GM10847 (cell line): Measurements from ENCODE around the gene PRMT1.

Experiments
- POLR2A ChIP-seq: IDR thresholded peaks from 2 replicates; pipeline ENCODE4 v1.6.1; 2011; ENCODE audit not compliant: insufficient read length; ENCODE audit errors: extremely low read depth

PRMT1 gene

DNA sequence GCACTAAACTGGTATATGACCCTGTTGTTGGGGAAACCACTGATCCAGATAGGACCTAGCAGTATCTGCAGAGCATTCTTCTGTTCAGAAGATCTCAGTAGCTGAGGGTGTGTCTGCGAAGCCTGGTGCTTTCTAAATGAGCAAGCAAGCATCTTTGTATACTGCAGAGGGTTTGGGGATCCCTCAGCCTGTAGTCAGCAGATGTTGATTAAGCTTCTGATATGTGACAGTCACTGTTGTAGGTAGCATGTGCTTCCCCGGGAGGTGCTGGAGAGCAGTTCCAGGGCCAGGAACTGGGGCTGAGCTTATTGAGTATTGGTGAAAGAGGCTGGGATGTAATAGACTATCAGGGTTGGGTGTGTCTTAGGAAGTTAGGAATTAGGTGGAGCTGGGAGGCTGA, 33.6 kb upstream of the PRMT1 start:
- TF ChIP-seq POLR2A = no peak

DNA sequence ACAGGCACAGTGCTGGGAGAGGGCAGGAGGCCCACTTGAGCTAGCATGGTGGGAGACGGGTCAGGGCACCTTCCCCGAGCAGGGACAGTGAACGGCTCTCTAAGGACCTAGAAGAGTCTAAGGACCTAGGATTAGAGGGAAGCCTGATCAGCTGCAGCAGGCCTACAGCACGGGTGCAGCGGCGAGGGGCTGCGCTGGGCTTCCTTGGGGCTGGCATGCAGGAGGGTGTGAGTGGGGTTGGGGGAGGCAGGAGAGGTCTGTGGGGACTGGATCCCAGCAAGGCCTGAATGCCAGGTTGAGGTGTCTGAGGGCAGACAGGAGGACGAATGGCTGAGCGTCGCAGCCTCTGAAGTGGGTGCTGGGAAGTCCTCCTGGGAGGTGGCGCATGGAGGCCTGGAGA, 31.5 kb upstream of the PRMT1 start:
- TF ChIP-seq POLR2A = no peak

DNA sequence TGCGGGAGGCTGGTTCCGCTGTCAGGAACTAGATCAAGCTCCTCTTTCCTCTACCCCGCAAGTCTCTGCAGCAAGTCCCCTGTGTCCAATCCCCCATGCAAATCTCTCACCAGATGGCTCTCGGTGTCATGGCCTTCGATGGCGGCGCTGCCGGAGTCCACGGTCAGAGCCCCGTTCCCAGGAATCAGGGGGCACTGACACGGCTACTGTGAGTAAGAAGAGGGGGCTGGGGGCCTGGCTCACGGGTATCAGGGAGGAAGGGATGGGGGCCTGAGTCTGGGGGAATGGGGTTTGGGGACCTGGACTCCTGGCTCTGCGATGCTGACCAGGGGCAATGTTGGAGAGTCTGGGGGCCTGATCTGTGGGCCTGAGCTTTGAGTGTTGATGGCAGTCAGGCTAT, 31.1 kb upstream of the PRMT1 start:
- no peak for TF ChIP-seq POLR2A

DNA sequence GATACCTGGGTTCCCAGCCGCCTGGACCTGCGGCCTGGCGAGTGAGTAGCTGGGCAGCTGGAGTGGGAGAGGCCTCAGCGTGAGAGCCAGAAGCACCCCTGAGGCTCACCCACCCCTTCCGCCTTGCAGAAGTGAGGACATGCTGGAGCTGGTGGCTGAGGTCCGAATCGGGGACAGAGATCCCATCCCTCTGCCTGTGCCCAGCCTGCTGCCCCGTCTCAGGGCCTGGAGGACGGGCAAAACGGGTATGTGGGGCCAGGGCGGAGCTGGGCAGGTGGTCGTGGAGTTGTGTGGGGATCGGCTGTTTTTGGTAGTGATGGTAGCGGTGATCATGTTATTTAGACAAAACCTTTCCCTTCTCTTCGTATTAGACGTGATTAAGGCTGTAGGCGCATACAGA, 30.5 kb upstream of the PRMT1 start:
- TF ChIP-seq POLR2A = no peak

DNA sequence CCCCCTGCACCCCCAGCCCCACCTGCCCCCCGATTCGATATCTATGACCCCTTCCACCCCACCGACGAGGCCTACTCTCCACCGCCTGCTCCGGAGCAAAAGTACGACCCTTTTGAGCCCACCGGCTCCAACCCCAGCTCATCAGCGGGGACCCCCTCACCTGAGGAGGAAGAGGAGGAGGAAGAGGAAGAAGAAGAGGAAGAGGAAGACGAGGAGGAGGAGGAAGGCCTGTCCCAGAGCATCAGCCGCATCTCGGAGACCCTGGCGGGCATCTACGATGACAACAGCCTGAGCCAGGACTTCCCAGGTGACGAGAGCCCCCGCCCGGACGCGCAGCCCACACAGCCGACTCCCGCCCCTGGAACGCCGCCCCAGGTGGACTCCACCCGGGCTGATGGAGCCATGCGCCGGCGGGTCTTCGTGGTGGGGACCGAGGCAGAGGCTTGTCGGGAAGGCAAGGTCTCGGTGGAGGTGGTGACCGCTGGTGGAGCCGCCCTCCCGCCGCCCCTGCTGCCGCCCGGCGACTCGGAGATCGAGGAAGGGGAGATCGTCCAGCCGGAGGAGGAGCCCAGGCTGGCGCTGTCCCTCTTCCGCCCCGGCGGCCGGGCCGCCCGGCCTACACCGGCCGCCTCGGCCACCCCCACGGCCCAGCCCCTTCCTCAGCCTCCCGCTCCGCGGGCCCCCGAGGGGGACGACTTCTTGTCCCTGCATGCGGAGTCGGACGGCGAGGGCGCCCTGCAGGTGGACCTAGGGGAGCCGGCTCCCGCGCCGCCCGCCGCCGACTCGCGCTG, 25.8 kb upstream of the PRMT1 start:
- no peak for TF ChIP-seq POLR2A

DNA sequence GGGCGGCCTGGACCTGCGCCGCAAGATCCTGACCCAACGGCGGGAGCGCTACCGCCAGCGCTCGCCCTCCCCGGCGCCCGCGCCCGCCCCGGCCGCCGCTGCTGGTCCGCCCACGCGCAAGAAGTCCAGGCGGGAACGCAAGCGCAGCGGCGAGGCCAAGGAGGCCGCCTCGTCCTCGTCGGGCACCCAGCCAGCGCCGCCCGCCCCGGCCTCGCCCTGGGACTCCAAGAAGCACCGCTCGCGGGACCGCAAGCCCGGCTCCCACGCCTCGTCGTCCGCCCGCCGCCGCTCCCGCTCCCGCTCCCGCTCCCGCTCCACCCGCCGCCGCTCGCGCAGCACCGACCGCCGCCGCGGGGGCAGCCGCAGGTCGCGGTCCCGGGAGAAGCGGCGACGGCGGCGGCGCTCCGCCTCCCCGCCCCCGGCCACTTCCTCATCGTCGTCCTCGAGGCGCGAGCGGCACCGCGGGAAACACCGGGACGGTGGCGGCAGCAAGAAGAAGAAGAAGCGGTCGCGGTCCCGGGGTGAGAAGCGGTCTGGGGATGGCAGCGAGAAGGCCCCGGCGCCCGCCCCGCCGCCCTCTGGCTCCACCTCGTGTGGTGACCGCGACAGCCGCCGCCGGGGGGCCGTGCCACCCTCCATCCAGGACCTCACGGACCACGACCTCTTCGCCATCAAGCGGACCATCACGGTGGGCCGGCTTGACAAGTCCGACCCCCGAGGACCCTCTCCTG, 25.1 kb upstream of the PRMT1 start:
- no peak for TF ChIP-seq POLR2A

DNA sequence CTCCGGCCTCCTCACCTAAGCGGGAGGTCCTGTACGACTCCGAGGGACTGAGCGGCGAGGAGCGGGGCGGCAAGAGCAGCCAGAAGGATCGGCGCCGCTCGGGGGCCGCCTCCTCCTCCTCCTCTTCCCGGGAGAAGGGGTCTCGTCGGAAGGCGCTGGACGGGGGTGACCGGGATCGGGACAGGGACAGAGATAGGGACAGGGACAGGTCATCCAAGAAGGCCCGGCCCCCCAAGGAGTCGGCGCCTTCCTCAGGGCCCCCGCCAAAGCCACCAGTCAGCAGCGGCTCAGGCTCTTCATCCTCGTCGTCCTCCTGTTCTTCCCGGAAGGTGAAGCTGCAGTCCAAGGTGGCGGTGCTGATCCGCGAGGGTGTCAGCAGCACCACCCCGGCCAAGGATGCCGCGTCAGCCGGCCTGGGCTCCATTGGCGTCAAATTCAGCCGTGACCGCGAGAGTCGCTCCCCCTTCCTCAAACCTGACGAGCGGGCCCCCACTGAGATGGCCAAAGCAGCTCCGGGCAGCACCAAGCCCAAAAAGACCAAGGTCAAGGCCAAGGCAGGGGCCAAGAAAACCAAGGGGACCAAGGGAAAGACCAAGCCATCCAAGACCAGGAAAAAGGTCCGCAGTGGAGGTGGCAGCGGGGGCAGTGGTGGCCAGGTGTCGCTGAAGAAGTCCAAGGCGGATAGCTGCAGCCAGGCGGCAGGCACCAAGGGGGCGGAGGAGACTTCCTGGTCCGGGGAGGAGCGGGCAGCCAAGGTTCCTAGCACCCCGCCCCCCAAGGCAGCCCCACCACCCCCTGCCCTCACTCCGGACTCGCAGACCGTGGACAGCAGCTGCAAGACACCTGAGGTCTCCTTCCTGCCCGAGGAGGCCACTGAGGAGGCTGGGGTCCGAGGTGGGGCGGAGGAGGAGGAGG, 24.3 kb upstream of the PRMT1 start:
- no peak for TF ChIP-seq POLR2A

DNA sequence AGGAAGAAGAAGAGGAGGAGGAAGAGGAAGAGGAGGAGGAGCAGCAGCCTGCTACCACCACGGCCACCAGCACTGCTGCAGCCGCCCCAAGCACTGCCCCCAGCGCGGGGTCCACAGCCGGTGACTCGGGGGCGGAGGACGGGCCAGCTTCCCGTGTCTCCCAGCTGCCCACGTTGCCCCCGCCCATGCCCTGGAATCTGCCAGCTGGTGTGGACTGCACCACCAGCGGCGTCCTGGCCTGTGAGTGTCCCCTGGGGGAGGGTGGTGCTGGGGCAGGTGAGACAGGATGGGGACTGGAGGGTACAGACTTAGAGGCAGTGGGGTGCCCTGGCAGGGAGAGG, 23.6 kb upstream of the PRMT1 start:
- no peak for TF ChIP-seq POLR2A

DNA sequence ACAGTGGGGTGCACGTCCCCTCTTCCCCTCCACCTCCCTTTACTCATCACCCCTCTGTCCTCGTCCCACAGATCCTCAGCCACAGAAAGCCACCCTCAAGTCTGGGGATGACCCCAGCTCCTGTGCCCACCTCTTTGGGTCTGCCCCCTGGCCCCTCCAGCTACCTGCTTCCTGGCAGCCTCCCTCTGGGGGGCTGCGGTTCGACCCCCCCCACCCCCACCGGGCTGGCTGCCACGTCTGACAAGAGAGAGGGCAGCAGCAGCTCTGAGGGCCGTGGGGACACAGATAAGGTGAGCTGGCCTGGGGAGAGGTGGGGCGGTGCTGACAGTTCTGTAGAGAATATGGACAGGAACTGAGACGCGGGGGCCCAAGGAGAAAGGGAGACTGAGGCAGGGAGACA, 22.5 kb upstream of the PRMT1 start:
- TF ChIP-seq POLR2A = no peak

DNA sequence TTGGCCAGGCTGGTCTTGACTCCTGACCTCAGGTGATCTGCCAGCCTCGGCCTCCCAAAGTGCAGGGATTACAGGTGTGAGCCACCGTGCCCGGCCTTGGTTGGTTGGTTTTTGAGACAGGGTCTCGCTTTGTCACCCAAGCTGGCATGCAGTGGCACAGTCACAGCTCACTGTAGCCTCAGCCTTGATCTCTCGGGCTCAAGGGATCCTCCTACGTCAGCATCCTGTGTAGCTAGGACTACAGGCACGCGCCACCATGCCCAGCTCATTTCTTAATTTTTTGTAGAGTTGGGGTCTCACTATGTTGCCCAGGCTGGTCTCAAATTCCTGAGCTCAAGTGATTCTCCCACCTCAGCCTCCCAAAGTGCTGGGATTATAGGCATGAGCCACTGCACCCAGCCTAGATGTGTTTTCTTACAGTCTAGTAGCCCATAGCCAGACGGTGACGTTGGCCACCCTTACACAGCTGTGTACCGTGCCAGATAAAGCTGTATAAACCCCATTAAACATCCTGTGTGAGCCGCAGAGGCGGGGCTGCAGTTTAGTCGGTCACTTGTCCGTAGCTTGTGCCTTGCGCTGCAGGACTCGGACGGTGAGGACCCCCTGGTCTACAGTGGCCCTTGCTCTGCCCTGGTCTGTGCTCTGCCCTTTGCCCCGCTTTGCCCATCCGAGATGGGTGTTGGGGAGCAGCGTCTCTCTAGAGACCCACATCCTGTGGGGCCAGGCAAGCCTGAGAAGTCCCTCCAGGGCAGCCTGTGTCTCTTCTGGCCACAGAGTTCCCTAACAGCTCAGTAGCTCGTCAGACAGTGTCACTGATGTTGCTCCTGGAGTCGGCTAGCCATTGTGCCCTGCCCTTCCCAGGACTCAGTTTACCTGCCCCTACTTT, 21.3 kb upstream of the PRMT1 start:
- TF ChIP-seq POLR2A = no peak

DNA sequence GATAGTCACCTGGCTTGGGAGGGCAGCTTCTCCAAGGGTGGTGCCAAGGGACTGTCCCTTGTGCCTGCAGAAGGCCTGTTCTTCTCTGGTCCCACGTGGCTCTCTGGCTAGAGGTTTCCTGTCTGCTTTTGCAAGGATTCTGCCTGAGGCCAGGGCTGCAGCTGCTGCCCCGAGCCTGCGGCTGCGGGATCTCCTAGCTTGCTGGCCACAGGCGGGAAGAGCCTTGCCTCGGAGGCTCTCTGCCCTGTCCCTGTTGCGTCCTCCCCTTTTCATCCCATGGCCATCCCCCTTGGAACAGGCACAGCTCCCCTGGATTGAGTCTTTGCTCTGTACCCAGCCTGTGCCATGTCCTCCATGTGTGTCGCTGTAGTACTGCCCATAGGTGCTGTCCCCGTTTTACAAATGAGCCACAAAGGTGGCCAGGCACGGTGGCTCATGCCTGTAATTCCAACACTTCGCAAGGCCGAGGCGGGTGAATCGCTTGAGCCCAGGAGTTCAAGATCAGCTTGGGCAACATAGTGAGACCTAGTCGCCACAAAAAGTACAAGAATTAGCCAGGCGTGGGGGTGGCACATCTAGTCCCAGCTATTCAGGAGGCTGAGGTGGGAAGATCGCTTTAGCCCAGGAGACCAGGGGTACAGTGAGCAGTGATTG, 20.5 kb upstream of the PRMT1 start:
- TF ChIP-seq POLR2A = no peak

DNA sequence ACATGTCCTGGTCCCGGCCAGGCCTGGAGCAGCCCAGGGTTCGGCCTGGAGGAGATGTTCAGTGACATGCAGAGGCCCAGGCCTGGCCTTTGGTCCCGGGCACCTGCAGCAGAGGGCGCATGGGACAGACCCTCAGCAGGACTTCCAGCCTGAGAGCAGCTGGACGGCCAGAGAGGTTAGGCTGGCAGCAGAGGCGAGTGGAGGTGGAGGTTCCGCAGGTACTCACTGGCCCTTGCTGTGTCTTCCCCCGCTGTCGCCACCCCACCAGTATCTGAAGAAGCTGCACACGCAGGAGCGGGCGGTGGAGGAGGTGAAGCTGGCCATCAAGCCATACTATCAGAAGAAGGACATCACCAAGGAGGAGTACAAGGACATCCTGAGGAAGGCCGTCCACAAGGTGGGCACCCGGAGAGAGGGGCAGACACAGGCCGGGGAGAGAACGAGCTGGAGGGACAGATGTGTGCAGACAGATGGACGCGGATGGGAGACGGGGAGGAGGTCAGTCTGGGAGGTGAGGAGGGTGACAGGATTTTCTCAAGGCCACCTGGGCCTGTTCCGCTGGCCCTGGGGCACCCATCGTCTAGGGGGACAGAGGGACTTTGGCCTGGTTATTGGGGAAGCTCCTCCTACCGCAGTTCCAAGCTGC, 19.5 kb upstream of the PRMT1 start:
- TF ChIP-seq POLR2A = no peak

DNA sequence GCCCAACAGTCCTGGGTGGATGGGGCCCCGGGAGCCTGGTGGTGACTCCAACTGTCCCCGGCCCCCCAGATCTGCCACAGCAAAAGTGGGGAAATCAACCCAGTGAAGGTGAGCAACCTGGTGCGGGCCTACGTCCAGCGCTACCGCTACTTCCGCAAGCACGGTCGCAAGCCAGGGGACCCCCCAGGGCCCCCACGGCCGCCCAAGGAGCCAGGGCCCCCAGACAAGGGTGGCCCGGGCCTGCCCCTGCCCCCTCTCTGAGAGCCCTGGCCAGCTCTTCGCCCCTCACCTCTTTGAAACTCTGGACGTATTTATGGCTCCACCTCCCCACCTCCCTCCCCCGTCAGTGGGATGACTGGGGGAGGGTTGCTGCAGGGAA, 18.9 kb upstream of the PRMT1 start:
- TF ChIP-seq POLR2A = no peak
